ENCODE measurements around the gene THTPA.

The THTPA gene, protein sequence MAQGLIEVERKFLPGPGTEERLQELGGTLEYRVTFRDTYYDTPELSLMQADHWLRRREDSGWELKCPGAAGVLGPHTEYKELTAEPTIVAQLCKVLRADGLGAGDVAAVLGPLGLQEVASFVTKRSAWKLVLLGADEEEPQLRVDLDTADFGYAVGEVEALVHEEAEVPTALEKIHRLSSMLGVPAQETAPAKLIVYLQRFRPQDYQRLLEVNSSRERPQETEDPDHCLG

DNA sequence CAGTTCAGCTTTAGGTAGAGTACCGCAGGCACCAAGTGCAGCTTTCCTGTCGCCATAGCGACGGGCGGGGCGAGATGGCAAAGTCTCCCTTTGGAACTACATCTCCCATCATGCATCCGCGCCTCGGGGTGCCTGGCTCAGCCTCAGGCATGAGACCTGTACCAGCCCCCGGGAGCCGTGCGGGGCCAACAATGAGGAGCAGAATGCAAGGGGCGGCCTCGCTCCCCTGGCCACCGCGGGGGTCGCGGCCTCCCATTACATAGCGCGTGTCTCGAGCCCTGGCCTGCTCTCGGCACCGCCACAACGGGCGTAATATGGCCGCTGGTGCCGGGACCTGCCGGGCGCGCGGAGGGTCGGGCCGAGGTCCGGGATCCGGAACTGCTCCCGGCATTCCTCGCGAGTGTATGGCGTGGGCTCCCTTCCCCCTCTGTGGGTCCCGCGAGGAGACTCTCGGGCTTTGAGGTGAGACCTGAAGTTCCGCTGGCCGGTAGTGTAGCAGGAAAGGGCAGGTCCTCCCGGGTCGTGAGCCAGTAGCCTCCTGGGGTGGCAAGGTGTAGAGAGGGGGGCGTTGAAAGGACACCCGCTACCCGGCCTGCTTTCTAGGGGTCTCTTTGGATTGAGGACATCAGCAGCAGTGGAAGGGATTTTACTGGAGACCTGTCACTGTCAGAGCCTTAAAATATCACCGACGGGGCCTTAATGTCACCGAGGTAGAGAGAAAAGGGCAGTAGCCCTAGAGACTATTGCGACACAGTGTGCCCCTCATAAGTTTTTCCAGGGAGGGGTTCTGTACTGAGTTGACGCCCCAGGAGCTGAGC lies at the start of gene THTPA:
Gene THTPA, plus strand, starts transcription at position 390 of the 818 bp plus-strand sequence. CDS start 487 bp downstream, outside the sequence.
- DNase-seq (ENCODE audit: low spot score) = peak; percentile 95

DNA sequence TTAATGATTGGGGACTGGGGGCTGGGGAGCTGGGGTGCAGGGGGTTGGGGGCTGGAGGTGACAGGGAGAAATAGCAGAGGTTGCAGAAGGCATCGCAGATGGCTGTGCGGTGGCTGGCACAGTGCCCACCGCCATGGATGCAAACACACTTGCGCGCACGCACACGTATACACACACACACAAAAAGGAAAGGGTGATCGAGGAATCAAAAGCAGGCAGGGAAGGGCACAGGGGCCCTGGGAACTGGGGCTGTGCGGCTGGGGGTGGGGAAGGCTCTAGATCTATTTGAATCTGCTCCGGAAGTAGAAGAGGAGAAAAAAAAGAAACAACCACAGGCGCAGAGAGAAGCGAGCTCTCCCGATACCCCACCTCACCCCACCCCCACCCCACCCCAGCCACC lies 43.9 kb upstream of the THTPA start:
- DNase-seq (ENCODE audit: low spot score) = peak; percentile 44

DNA sequence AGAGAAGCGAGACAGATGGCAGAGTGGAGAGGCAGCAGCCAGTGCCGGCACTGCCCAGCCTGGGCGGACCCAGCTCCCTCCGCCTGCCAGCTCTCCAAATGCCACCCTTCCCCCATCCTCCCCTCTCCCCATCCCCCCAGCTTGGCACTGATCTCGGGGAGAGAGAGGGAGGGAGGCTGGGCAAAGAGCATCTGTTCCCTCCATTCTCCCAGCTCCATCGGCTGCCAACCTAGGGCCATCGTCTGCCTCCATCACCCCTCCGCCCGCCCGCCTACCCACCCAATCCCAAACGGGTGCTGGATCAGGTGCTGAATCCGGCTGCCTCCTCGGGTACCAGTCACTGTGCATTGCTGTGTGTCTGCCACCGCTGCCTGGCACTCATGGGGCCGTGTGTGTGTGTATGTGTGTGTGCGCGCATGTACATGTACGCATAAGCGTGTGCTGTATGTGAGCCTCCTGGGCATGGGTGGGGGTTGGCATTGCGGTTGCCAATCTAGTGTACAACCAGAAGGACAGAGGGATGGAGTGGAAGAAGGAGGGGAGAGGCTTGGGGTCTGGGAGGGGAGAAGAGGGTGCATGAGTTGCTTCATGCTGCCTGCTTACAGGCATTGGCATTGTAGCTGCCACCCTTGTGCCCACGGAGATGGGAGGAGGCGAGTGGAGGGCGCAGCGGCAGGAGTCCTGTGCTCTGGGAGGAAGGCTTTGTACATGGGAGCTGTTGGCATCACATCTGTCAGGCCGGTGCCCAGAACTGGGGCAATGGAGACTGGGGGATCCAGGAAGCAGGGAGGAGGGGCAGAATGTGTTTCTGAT lies 42.9 kb upstream of the THTPA start:
- peak; percentile 90 for DNase-seq (ENCODE audit: low spot score)

DNA sequence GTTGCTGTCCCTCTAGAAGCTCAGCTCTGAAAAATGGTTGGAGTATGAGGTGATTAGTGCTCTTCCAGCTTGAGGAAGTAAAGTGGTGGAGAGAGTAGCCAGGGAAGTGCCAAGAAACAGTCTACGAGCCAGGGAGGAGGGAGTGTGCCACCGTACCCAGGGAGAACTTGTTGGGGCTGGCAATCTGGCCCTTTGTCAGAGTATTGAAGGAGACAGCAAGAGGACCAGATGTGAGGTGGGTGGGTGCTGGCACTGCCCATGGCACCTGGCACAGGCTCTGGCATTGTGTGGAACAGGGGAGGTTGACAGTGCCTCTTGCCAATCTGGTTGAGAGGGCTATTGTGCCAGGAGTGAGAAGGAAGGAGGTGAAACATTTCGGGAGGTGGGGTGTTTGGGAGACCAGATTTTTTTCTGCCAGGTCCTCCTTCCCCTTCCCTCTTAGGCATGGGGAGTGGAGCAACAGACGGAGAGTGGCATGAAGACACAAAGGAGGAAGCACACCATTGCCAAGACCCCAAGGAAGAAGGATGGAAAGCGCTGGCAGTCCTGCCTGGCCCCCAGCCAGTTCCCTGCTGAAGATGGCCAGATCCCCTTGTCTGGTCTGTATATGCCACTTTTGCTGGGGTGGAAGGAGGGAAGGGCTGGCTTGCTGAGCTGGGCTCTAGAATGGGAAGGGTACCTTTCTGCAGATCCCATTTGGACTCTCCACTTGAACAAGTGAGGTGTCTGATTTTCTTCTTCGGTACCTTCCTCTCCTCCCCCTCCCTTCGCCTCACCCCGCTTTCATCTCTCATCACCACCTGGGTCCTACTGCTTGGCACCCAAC lies 42.0 kb upstream of the THTPA start:
- DNase-seq (ENCODE audit: low spot score) = peak; percentile 85

DNA sequence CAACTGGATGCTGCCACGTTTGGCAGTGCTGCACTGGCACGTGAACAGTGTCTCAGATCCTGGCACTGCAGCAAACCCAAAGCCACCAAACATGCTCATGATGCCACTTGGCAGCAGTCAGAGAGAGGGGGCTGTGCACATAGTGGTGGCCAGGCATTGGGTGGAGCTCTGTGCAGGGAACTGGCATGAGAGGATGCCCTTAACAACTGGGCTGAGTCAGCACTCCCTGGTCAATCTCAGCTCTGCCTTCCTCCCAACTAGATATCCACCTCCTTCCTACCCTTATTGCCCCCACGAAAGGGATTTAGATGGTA lies 41.5 kb upstream of the THTPA start:
- DNase-seq (ENCODE audit: low spot score) = peak; percentile 96

DNA sequence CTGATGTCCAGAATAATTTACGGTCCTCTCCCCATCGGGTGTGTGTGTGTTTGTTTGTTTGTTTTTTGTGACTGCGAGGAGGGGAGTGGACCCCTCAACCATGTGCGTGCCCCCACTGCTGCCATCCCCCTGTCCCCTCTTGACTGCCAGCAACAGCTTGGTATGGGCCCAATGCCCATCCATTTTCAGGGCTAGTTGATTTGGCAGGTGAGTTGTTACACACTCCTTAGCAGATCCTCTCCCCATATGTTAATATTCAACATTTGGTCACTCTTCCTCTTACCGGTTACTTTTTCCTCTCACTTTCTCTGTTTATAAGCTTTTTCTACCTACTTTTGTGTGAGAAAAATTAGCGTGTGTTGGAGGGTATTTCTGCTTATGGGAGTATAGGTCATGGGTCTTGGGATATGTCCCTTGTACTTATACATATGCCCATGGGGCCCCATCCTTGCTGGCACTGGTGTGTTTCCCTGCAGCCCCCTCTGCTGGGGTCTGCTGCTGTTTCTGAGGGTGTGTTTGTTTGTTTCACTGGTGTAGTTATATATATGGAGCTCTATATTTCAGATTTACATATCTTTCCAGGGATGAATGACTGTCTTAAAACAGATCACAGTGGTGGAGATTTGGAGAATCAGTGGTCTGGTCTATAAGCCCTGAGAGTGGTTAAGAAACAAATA lies 38.3 kb upstream of the THTPA start:
- peak; percentile 63 for DNase-seq (ENCODE audit: low spot score)

DNA sequence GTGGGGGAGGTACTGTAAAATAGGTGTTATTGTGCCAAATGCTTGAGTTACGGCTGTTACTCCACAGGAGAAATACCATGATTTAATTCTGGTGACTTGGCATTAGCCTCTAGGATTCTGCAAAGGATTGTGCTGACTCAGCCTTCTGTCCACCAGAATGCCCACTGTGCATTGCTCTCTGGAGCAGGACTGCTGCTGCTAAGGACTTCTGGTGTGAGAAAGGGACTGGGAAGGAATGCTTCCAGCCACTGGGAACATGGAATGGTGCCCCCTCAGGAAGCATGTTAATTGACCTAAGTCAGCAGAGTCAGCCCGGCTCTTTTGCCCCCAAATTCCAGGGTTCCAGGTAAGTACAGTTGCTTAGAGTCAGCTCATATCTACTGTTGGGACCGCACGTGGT lies 37.4 kb upstream of the THTPA start:
- peak; percentile 82 for DNase-seq (ENCODE audit: low spot score)

DNA sequence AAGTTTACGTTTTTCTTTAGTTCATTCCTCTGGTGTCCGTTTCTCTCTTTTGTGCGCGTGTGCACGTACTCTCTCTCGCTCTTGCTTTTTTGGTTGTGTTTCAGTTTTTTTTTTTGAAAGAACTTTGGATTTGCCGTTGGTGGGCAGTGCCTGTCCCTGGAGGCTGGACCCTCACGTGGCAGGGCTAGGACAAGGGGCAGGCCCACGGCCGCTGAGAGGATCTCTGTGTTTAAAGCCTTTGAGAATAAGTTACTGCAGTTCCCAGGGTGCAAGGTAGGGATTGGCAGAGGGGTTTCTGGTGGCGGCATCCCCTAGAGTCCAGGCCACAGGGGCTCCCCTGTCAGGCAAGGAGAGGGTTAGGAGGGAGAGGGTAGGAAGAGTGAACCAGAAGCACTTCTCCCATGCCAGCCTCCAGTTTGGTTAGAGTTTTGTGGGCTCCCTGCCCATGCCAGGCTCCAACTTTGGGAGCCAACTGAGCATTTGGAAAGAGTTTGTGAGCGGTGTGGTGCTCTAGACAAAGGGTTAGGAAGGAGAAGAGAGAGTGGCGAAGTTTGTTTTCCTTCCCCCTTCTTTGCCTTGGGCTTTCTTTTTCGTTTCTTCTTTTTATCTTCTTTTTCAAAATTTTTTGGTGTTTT lies 35.1 kb upstream of the THTPA start:
- DNase-seq (ENCODE audit: low spot score) = no peak

DNA sequence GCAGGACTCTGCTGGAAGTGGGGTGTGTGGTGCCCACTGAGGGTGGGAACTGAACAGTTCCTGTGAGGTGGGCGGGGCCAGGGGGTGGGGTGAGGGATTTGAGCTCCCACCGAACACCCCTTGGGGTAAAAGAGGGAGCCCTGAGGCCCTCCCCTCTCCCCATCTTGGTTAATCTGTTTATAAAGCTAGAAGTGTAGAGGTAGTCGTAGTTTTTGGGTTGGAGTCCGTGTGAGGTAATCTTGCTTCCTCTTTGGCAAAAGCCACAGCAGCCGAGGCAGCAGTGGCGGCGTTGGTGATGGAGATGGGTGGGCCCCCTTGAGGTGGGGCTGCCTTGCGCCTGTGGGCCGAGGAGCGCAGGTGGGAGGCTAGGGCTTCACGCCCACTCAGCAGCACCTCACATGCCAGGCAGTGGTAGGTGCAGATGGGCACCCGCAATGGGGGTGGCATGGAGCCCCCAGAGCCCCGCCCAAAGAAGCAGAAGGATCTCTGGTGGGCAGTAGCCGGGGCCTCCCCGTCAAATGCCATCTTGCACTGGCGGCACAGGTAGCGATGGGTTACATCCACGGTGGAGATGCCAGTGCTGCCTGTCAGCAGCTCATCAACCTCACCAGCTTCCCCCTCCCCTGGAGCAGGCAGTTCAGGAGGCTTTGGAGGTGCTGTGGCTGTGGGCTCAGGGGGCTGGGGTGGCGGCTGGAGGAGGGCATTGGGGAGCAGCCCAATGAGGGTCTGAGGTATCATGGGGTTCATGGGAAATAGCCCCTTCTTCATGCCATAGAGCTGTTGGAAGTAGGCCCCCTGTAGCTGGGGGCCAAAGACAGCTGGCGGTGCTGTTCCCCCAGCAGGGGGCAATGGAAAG lies 34.1 kb upstream of the THTPA start:
- no peak for DNase-seq (ENCODE audit: low spot score)

DNA sequence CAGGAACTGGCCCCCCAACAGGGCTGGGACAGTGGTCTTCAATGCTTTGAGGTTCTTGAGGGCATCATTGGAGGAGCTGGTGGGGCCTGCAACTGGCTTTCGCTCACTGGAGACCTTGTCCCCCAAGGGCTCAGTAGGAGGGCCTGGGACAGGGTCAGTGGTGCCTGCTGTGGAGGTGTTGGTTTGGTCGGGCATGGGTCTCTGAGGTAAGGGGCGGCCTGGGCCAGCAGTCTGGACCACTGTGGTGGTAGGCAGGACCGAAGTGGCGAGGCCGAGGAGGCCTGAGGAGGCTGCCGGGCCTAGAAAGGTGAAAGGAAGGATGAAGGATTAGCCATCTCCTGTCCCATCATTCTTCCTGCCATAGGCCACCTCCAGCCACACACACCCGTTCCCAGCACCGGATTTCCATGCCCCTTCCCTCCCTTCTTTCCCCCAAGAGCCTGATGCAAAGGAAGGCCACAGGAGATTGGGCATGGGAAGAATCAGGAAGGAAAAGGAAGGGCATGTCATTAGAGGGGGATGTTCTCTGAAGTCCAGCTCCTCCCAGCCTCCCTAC lies 33.4 kb upstream of the THTPA start:
- no peak for DNase-seq (ENCODE audit: low spot score)

DNA sequence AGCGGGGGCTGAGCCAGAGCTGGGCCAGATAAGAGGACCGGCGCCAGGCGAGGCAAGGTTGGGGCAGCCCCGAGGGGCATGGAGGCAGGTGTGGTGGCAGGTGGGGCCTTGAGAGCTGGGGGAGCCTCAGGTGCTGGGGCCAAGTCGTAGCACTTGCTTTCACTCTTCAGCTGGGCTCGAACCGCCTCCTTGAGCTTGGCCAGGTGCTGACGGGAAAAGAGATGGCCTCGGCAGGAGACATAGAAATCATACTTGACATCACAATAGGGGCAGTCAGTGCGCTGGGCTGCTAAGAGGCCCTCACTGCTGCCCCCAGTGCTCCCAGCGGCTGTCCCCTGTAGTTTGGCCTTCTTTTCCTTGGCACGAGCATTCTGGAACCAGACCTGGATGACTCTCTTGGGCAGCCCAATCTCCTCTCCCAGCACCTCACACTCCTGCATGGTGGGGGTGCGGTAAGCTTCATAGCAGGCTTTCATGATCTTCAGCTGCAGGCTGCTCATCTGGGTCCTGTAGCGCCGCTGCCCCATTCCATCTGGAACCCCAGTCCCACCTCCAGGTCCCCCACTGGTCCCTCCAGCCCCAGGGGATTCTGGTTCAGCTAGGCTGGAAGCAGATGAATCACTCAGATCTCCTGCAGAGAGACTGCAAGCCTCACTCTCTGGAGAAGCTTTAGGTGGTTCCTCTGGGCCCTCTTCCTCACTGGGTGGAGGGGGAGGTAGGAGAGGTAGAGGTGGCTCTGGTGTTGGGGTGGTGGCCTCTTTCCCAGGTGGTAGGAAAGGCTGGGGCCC lies 32.6 kb upstream of the THTPA start:
- DNase-seq (ENCODE audit: low spot score) = no peak

DNA sequence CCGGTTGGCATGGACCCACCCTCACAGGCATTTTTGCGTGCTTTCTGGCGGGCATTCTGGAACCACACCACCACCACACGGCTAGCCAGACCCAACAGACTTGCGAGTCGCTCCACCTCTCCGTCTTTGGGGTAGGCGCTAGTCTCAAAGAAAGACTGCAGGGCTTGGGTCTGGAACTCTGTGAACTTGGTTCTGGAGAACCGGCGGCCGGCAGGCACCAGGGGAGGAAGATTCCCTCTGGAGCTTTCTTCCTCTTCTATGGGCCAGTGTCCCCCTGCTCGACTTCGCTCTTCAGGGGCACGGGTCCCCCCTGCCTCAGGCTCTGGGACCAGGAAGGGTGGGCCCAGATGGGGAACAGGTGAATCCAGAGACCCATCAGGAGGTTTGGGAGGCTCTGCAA lies 31.1 kb upstream of the THTPA start:
- no peak for DNase-seq (ENCODE audit: low spot score)

DNA sequence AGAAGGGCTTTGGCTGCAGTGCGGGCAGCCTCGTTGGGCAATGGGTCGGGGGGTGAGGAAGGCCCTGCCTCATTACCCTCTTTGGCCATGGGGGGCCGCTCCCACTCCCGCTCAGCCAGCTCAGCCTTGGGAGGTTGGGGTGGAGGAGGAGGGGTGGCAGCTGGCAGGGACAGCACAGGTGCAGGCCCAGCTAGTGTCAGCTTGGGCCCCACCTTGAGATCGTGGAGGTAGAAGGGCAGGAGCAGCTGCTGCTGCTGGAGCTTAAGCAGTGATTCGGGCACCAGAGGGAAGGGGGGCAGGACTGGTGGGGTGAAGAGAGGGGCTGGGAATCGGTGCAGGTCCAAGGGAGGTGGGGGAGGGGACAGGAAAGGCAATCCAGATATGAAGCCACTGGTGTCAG lies 30.5 kb upstream of the THTPA start:
- no peak for DNase-seq (ENCODE audit: low spot score)

DNA sequence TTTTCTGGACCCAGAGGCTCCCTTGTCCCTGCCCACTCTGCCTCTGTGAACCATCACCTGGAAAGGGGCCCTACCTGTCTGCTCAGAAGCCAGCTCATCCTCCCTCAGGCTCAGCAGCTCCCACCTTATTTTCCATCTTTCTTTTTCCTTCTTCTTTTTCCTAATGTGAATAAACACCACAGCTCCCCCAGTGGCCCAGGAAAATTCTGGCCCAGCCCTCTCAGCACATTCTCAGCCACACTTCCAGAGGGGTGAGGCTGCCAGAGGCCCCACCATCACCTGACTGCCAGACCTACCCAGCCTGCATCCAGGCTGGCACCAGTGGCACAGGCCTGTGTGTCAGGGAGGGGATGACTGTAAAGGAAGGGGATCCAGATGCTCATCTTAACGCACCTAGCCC lies 27.5 kb upstream of the THTPA start:
- DNase-seq (ENCODE audit: low spot score) = peak; percentile 72

DNA sequence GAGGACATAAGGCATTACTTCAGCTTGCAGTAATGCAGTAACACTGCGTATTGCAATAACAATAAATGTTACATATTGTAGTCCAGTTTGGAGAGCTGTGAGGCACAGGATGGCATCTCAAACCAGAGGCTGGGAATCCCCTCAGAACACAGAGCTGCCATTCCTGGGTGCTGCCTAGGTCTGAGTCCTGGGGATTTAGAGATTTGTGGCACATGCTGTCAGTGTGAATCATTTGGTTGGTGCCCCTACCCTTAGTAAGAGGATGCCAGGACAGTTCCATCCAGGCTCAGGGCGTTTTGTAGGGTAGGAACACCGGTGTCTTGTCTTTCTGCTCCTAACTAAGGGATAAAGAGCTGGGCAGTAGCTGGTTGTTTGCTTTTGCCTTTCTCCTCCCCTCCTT lies 27.1 kb upstream of the THTPA start:
- DNase-seq (ENCODE audit: low spot score) = no peak

DNA sequence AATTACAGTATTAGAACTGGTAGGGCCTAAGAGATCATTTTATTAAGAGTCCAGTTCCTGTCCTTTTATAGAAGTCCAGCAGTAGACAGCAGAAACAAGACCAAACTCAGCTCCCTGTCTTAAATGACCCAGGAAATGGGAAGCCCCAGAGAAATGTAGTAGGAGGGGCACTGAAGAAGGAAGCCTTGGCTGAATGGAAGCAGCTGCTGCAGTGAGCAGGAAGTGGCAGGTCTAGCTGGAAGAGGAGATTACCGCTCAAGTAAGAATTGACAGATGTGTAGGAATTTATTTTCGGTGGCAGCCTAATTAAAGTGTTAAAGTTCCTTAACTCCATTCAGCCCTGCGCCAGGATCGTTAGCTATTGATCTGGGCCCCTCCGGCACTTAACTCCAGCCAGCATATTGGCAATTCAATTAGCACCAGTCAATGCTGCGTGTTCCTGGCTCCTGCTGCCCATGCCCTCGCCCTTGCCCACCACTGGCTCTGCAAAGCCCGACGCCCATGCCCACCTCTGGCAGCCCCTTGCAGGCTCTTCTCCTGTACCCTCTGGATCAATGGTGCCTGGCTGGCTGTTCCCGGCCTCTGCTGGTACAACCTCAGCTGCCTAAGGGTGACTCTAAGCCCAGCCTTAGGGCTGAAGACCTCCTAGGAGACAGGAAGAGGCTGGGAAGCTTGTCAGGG lies 25.6 kb upstream of the THTPA start:
- DNase-seq (ENCODE audit: low spot score) = no peak

DNA sequence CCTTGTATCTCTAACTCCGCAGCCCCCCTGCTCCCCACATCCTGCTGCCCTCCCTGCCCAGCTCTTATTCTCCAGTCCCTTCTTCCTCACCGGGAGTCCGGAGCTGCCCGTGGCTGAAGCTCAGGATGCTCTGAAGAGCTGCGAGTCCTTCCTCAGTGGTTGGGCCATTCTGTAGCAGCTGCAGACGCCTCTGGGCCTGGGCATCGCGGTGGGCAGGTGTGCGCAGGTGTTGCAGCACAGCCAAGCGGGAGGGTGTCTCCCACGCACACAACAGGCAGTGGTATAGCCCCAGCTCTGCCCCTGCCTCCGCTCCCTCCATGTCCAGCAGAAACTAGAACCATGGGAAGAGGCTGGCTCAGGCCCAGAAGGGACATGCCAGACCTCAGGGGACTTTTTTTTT lies 24.7 kb upstream of the THTPA start:
- DNase-seq (ENCODE audit: low spot score) = no peak

DNA sequence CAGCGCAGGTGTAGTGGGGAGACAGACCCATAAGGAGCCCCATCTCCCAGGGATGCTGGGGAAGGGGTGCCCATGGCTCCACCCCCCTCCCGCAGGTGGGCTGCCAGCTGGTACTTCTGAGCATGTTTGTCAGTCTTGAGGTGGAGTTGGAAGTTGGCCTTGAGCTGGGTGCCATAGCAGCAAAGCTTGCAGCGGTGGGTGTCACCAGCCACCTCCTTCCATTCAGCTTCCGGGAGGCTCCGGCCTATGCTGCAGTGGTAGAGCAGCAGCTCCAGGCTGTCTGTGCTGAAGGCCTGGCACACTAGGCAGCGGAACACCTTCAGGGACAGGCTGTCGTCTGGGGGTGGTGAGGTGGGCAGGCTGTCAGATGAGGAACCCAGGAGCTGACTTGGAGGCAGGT lies 23.4 kb upstream of the THTPA start:
- no peak for DNase-seq (ENCODE audit: low spot score)

Measured in cerebellar cortex (tissue), 1 donor.